ENCODE data around the gene C19orf67.
A peak's percentile ranks its signal among the peaks of the same experiment; 100 is the strongest.

The C19orf67 gene

DNA sequence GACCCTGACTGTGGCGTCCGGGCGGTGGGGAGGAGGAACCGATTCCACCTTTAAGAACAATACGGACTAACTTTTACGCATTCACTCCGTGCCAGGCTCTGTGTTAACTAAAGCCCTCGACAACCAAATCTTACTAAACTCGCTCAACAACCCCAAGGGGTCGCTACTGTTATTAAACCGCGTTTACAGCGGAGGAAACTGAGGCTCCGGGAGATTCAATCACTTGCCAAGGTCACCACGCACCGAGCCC is 3.8 kb upstream of the C19orf67 start:
- Histone ChIP-seq H3K36me3 (ENCODE audit: control insufficient read depth, insufficient read depth, low read length) (peaks cover 7% of the 10 kb centered on the region), H3K4me3 (replicated peaks; ENCODE audit: low read depth, low read length) (peak overlapping the region; percentile 69), H3K27me3 (replicated peaks; ENCODE audit: control insufficient read depth, insufficient read depth, low read length) (no peaks in the 10 kb centered on the region)
- TF ChIP-seq, protein P1, sequence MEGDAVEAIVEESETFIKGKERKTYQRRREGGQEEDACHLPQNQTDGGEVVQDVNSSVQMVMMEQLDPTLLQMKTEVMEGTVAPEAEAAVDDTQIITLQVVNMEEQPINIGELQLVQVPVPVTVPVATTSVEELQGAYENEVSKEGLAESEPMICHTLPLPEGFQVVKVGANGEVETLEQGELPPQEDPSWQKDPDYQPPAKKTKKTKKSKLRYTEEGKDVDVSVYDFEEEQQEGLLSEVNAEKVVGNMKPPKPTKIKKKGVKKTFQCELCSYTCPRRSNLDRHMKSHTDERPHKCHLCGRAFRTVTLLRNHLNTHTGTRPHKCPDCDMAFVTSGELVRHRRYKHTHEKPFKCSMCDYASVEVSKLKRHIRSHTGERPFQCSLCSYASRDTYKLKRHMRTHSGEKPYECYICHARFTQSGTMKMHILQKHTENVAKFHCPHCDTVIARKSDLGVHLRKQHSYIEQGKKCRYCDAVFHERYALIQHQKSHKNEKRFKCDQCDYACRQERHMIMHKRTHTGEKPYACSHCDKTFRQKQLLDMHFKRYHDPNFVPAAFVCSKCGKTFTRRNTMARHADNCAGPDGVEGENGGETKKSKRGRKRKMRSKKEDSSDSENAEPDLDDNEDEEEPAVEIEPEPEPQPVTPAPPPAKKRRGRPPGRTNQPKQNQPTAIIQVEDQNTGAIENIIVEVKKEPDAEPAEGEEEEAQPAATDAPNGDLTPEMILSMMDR (IDR thresholded peaks at IDR 0.05; ENCODE audit: insufficient read depth, low read length, poor library complexity, severe bottlenecking): peak; percentile 15
- no peak for DNase-seq (ENCODE audit: extremely low read depth, insufficient read length)

DNA sequence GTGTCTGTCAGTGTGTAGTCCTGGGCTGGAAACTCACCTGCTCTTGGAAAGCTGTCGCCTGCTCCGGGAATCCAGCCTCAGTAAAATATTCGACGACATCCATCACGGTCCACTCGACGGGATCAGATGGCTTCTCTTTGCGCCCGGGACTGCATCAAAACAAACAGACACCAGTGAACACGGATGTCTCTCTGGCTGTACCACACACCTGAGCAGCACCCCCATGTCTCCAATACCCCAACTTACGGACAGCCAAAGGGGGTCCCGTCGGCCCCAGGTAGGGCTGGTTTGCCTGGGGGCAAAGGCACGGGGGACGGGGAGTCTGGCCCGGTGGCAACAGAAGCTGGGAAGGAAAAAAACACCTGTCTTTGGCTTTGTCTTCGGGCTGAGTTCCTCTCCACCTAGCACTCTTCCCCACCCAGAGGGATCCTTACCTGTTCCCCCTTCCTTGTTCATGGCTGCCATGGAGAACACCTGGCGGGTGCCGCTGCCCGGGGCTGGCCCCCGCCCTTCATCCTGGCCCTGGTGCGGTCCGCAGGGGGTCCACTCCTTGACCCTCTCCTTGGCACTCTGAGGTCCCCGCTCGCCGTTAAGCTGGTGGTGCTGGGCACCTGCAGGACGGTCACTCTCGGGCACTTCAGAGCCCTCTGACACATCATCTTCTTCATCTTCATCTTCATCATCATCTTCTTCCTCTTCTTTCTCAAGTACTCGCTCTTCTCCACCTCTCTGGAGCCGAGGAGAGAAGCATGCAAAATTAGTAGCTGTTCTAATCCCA is 3.2 kb upstream of the C19orf67 start:
- no peaks in the 10 kb centered on the region for H3K27me3 ChIP-seq (replicated peaks; ENCODE audit: control insufficient read depth, insufficient read depth, low read length)
- no peak for DNase-seq (ENCODE audit: extremely low read depth, insufficient read length)
- H3K4me3 ChIP-seq (replicated peaks; ENCODE audit: low read depth, low read length): peak overlapping the region; percentile 69
- TF ChIP-seq, protein P1 (IDR thresholded peaks at IDR 0.05; ENCODE audit: insufficient read depth, low read length, poor library complexity, severe bottlenecking): no peak
- H3K36me3 ChIP-seq (ENCODE audit: control insufficient read depth, insufficient read depth, low read length): peaks cover 7% of the 10 kb centered on the region

DNA sequence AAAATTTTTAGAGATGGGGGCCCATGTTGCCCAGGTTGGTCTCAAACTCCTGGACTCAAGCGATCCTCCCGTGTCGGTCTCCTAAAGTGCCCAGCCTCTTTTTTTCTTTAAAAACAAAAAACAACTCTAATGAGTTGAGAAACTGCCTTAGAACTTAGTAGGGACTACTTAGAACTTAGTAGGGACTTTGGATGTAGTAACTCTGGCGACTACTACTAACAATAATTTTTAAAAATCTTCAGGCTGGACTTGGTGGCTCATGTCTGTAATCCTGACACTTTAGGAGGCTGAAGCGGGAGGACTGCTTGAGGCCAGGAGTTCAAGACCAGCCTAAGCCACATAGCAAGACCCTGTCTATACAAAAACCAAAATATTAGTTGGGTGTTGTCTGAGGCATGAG is 515 bp upstream of the C19orf67 start:
- TF ChIP-seq, protein P1 (IDR thresholded peaks at IDR 0.05; ENCODE audit: insufficient read depth, low read length, poor library complexity, severe bottlenecking): no peak
- H3K27me3 ChIP-seq (replicated peaks; ENCODE audit: control insufficient read depth, insufficient read depth, low read length): no peaks in the 10 kb centered on the region
- H3K36me3 ChIP-seq (ENCODE audit: control insufficient read depth, insufficient read depth, low read length): peaks cover 7% of the 10 kb centered on the region
- no peak overlapping the region for H3K4me3 ChIP-seq (replicated peaks; ENCODE audit: low read depth, low read length)
- no peak for DNase-seq (ENCODE audit: extremely low read depth, insufficient read length)

DNA sequence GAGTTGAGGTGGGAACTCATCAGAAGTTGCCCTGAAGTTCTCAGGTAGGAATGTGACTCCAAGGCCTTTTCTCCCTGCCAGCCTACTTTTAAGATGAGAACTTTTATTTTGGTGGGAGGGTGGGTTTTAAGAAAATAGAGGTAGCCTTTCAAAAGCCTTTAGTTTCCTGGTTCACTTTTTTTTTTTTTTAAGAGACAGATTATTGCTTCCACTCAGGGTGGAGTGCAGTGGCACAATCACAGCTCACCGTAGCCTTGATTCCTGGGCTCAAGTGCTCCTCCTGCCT is 3.0 kb downstream of the C19orf67 start:
- Histone ChIP-seq H3K27me3 (replicated peaks; ENCODE audit: control insufficient read depth, insufficient read depth, low read length) (no peaks in the 10 kb centered on the region), H3K36me3 (ENCODE audit: control insufficient read depth, insufficient read depth, low read length) (no peaks in the 10 kb centered on the region; the same call in 1 of the 2 replicates), H3K4me3 (replicated peaks; ENCODE audit: low read depth, low read length) (peak overlapping the region; percentile 83)
- DNase-seq (ENCODE audit: extremely low read depth, insufficient read length): no peak
- TF ChIP-seq, protein P1 (IDR thresholded peaks at IDR 0.05; ENCODE audit: insufficient read depth, low read length, poor library complexity, severe bottlenecking): no peak

DNA sequence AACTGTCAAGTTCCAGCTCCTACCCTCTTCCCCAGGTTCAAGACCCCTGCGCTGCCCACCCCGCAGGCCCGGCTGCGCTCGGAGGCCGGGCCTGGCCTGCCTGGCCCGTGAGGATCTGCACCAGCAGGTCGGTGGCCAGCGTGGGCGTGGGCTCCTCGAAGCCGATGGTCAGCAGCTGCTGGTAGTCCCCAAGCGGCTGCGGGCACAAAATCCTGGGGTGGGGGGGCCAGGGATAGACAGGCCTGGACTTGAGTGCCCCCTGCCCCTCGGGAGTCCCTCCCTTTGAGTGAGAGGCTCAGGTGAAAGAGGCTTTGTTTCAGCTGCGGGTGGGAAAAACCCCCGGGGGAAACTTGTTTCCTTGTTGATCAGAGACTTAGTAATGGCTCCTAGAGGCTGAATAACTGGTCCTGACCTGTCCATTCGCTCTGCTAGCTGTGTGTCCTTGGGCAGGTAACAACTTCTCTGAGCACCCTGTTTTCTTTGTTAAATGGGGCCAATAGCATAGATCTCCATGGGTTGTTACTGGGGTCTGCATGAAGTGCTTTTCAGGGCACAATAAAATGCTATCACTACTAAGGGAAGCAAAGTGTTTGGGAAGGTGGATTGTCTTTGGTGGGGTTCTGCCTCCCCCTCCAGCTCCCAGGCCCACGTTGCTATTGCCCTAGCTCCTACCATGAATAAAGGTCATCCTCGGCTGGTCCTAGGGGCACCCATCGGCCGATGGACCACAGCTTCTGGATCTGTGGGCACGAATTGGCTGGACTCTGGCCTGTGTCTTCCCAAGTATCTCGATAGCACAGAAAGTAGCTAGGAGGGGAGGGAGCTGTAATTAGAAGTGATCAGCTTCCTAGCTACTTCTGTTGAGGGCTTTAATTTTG is 3.5 kb downstream of the C19orf67 start:
- H3K4me3 ChIP-seq (replicated peaks; ENCODE audit: low read depth, low read length): peak overlapping the region; percentile 83
- TF ChIP-seq, protein P1 (IDR thresholded peaks at IDR 0.05; ENCODE audit: insufficient read depth, low read length, poor library complexity, severe bottlenecking): no peak
- no peak for DNase-seq (ENCODE audit: extremely low read depth, insufficient read length)
- H3K36me3 ChIP-seq (ENCODE audit: control insufficient read depth, insufficient read depth, low read length): no peaks in the 10 kb centered on the region; the same call in 1 of the 2 replicates
- no peaks in the 10 kb centered on the region for H3K27me3 ChIP-seq (replicated peaks; ENCODE audit: control insufficient read depth, insufficient read depth, low read length)
